Activated naive CD4-positive, alpha-beta T cell treated with anti-CD3 and anti-CD28 coated beads, Interleukin-2, amount 50 U/mL, for 16 hours (primary cell): Measurements from ENCODE around the gene ALKBH3.

Experiments
- DNase-seq: peaks from one replicate; pipeline ENCODE4 v3.0.0-alpha.2; 2020

The ALKBH3 gene

GRCh38 chr11:43880640-43881159 is at the start of gene ALKBH3:
TSS of gene ALKBH3 (plus strand) at chr11:43880831. CDS start at chr11:43882653, 1,822 bp downstream.
- DNase-seq = peak; percentile 89

DNA sequence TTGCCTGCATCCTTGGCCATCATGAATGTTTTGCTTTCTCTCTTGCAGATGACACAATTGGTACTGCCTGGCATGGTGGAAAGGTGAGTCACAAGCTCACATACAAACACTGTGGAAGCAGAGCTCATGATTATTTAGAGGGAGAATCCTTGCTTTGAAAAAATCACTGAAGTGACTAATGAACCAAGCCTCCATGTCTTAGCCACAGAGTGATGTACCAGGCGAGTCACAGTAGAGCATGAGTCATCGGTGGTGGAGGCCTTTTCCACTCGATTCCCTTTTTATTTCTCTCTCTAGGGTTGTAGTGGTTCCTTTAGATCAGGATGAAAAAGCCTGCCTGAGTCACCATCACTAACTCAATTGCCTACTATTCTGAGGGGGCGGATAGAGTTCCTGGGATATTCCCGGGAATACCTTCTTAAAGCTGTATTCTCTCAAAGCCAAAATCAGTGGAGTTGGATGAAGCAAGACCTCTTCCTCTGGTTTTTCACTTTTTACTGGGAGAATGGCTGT is 49.6 kb upstream of the ALKBH3 start:
- peak; percentile 65 for DNase-seq

DNA sequence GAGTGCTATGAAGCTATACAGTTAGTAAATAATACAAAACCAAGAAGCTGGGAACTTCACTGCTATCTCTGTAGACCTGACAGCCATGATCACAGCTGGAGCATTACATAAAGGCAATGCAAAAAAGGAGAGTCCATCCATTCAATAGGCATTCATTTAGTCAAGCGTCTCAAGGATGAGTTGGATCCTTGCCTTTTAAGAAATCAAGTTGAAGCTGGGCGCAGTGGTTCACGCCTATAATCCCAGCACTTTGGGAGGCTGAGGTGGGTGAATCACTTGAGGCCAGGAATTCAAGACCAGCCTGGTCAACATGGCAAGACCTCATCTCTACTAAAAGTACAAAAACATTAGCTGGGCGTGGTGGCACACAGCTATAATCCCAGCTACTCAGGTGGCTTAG is 48.1 kb upstream of the ALKBH3 start:
- no peak for DNase-seq

- no peak for DNase-seq
Measured at GRCh38 chr11:43833657-43834073, 47.0 kb upstream of the ALKBH3 start.

- no peak for DNase-seq
Measured at GRCh38 chr11:43834286-43834685, 46.3 kb upstream of the ALKBH3 start.

GRCh38 chr11:43835104-43835503 is 45.5 kb upstream of the ALKBH3 start:
- no peak for DNase-seq

DNA sequence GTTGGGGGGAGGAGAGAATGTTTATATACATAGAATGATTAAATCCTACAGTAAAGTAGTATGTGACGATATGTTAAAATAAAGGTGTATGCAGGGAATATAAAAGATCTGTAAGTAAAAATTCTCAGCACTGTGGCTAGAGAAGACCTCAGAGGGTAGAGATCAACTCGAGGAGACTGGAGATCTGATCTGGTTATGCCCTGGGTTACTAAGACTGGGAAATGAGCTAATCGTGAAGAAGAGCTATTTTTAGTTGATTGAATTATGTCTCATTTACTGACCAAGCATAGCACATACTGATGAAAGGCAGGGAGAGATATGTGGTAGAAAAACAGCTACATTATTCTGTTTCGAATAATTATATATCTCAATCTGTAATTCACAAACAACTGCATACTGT is 42.8 kb upstream of the ALKBH3 start:
- no peak for DNase-seq

- no peak for DNase-seq
Measured at GRCh38 chr11:43842021-43842420, 38.6 kb upstream of the ALKBH3 start.

DNA sequence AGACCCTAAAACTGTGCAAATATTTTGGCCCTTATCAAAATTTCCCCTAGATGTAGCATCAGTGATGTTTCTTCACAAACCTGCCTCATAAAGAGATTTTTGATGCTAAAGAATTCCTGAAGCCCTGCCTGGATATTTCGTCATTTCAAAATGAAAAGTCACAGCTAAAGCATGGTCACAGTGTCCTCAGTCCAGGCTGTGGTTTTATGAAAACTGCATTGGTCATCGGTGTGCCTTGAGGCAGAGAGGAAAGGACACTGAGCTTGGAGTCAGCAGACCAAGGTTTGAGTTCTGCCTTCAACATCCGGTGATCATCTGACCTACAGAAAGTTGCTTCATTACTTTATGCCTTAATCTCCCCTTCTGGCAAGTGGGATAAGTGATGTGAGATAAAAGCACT is 34.8 kb upstream of the ALKBH3 start:
- DNase-seq = no peak

- peak; percentile 68 for DNase-seq
Measured at GRCh38 chr11:43852057-43852636, 28.5 kb upstream of the ALKBH3 start.

- no peak for DNase-seq
Measured at GRCh38 chr11:43853781-43854180, 26.9 kb upstream of the ALKBH3 start.

DNA sequence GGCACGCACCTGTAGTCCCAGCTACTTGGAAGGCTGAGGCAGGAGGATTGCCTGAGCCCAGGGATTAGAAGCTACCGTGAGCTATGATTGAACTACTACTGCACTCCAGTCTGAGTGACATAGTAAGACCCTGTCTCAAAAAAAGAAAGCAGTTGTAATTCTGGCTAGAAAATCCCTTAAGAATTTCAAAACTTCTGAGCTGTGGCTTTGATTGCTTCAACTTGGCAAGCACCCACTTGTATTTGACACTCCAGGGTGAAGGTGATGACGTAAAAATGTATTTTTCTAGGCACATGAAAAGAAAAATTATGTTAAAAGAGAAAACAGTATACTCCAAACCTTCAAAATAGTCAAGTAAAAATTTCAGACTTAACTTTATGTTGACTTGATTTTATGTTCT is 23.6 kb upstream of the ALKBH3 start:
- DNase-seq = no peak

DNA sequence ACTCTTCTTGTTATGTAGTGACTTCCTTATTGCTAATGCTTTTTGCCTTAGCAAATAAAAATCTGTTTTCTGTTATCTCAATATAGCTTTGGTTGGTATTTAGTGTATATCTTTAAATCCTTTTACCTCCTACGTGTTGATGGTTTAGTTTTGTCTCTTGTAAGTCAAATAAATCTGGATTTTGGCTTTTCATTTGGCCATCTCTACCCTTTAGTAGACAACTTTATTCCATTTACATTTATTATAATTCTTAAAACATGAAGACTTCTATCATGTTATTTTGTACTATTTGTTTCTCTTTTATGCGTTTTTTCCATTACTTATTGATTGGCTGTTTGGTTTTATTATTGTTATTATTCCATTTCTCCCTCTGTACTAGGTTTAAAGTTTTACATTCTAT is 19.5 kb upstream of the ALKBH3 start:
- DNase-seq = no peak

DNA sequence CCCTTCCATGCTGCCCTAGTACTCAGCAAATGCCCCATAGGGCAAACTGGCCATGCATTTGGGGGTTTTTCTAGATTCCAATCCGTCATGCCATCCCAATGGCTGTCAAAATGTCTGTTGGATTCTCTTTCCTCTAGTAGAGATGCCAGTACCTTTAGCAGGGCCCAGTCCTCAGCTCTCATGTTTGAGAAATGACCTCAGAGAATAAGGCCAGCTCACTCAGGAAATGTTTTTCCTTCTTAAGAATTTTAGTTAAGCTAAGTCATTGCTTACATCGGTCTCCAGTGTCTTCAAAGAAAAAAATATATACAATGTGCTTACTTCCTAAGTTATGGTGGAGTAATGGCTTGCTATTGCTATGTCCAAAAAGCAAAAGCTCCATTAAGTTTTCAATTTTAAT is 14.1 kb upstream of the ALKBH3 start:
- DNase-seq = no peak

- no peak for DNase-seq
Measured at GRCh38 chr11:43866969-43867368, 13.7 kb upstream of the ALKBH3 start.

- peak; percentile 31 for DNase-seq
Measured at GRCh38 chr11:43868852-43869567, 11.6 kb upstream of the ALKBH3 start.

DNA sequence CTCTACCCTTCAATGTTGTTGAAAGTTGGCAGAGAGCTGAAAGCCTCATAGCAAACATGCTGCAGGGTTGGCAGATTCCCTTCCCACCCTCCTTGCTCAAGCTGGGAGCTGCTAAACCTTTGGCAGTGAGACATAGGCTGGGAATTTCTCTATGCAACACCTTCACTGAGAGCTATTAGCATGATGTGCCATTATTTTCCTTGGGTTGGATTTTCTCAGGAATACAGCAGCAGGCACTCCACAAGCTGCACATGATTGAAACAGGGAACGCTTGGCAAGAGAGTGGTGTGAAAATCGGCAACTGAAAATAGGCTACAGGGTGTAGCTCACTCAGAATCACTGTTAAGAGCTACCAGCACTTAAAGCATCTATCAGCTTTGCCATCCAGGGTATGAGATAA is 9.6 kb upstream of the ALKBH3 start:
- DNase-seq = no peak

- DNase-seq = no peak
Measured at GRCh38 chr11:43872995-43873394, 7.6 kb upstream of the ALKBH3 start.

DNA sequence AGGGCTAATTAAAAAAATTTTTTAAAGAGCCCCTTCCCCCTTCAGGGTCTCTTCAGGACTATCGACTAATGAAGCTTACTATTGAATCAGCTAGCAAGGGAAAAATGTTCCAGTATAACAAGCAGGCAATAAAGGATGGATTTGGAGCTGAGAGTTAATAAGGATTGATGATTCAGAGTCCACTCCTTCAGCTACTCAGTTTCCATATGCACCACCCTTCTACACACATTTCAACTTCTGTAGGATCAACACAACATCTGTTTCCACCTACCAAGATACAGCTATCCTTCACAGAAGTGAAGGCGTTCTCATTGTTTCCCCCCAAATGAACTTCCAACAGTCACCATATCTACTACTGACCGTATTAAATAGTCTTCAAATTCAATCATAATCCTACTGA is 6.6 kb upstream of the ALKBH3 start:
- DNase-seq = no peak

DNA sequence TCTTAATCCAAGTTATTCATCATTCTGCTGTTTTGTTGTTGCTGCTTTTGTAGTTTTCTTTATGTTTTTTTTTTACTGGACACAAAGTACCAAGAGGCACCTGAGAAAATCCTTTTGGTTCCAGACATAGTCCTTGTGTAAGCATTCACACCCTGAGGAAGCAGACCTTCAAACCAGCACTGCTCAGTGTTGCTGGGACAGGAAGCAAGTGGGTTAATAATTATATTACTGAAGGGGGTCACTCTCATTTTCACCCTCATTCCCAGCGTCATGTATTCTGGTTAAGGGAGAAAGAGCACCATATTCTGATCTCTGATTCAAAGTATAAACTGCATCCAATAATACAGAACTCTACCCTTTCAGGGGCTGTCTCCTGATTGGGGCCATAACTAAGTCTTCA is 5.9 kb upstream of the ALKBH3 start:
- DNase-seq = no peak

DNA sequence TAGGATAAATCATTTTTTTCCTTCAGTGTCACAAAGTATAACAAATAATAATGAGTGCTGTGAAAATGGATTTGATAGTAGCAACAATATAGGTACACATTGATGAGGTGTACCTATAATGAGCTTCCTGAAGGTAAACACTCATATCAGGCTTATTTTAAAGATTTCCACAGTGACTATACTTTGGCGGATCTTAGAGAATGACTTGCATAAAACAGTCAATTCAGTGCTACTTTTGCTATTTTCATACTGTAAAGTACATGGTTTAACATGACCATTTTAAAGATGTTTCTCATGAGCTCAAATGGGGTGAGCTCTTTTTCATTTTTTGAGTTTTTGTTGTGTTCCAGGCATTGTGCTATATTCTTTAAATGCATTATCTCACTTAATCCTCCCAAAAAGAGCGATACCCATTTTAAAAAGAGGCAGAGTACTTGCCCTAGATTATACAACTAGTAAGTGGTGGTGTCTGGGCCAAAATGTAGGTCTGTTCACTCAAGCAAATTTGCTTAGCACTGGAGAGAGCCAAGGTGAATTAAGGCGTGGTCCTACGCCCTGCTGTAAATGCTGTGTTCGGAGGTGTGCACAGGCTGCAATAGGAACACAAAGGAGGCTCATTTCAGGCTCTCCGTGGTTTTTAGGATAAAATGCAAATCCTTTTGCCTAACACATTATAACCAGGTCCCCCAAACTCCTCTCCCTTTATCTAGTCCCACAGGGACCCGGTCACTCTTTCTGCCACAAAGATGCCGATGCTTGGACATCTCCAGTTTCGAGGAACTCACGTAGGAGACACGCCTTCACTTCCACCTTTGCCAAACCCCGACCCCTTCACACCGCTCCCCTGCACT is 617 bp upstream of the ALKBH3 start:
- DNase-seq = no peak

DNA sequence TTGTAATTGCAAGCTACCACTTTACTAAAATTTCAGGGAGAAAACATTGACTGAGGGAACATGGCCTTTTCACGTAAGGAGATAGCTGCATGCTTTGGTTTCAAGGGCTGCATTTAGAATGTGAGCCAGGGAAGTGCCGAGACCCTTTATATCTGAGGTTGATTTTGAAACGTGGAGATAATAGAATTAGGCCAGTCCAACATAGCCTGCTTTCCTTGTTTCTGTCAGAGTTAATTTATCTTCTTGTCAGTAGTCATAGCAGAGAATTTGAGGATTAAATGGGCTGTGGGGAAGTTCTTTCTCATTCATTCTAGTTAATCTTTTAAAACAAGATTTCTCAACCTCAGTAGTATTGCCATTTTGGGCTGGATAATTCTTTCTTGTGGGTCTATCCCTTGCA is 12.2 kb downstream of the ALKBH3 start:
- no peak for DNase-seq

GRCh38 chr11:43894546-43894945 is 13.9 kb downstream of the ALKBH3 start:
- DNase-seq = no peak

GRCh38 chr11:43895601-43896000 is 15.0 kb downstream of the ALKBH3 start:
- no peak for DNase-seq
